ENCODE data around the gene PDZD4. TPM values are rescaled to one million over a fixed set of nuclear protein-coding genes. Genes with fewer than 3 reads are reported as not detected.

Gene PDZD4
- total RNA-seq, 6 experiments from 2014 or later = not detected

- Mint-ChIP-seq H3K4me1 (ENCODE audit: low read depth) (no peaks in the 10 kb centered on the region), H3K4me3 (no peak overlapping the region), H3K9me3 (no peaks in the 10 kb centered on the region), H3K27ac (no peak overlapping the region), H3K36me3 (ENCODE audit: low read depth) (no peaks in the 10 kb centered on the region), H3K27me3 (ENCODE audit: insufficient read depth) (peaks cover 22% of the 10 kb centered on the region)
- DNase-seq = no peak
- TF ChIP-seq CTCF (IDR thresholded peaks at IDR 0.05) = no peak
These were observed 23.5 kb upstream of the PDZD4 start for GRCh38 chrX:153853902-153854267.

GRCh38 chrX:153853180-153853901, 23.0 kb upstream of the PDZD4 start:
- no peak for TF ChIP-seq CTCF (IDR thresholded peaks at IDR 0.05)
- Mint-ChIP-seq H3K4me1 (ENCODE audit: low read depth) (no peaks in the 10 kb centered on the region), H3K27me3 (ENCODE audit: insufficient read depth) (peaks cover 22% of the 10 kb centered on the region), H3K4me3 (no peak overlapping the region), H3K27ac (no peak overlapping the region), H3K9me3 (no peaks in the 10 kb centered on the region), H3K36me3 (ENCODE audit: low read depth) (no peaks in the 10 kb centered on the region)
- DNase-seq = no peak

- Mint-ChIP-seq H3K27ac (no peak overlapping the region), H3K4me1 (ENCODE audit: low read depth) (no peaks in the 10 kb centered on the region), H3K27me3 (ENCODE audit: insufficient read depth) (peaks cover 27% of the 10 kb centered on the region), H3K9me3 (no peaks in the 10 kb centered on the region), H3K36me3 (ENCODE audit: low read depth) (no peaks in the 10 kb centered on the region), H3K4me3 (no peak overlapping the region)
- no peak for DNase-seq
- no peak for TF ChIP-seq CTCF (IDR thresholded peaks at IDR 0.05)
These were observed 21.6 kb upstream of the PDZD4 start for GRCh38 chrX:153851981-153852380.

- TF ChIP-seq CTCF (IDR thresholded peaks at IDR 0.05) = no peak
- no peak overlapping the region for H3K4me3 Mint-ChIP-seq
- H3K27ac Mint-ChIP-seq = no peak overlapping the region
- no peaks in the 10 kb centered on the region for H3K9me3 Mint-ChIP-seq
- no peaks in the 10 kb centered on the region for H3K36me3 Mint-ChIP-seq (ENCODE audit: low read depth)
- H3K4me1 Mint-ChIP-seq (ENCODE audit: low read depth) = no peaks in the 10 kb centered on the region
- no peak for DNase-seq
- peaks cover 27% of the 10 kb centered on the region for H3K27me3 Mint-ChIP-seq (ENCODE audit: insufficient read depth)
These were observed 18.0 kb upstream of the PDZD4 start for GRCh38 chrX:153848325-153848724.

- Mint-ChIP-seq H3K4me3 (no peak overlapping the region), H3K27ac (no peak overlapping the region), H3K9me3 (no peaks in the 10 kb centered on the region), H3K36me3 (ENCODE audit: low read depth) (no peaks in the 10 kb centered on the region), H3K27me3 (ENCODE audit: insufficient read depth) (peaks cover 19% of the 10 kb centered on the region), H3K4me1 (ENCODE audit: low read depth) (no peaks in the 10 kb centered on the region)
- no peak for TF ChIP-seq CTCF (IDR thresholded peaks at IDR 0.05)
- DNase-seq = no peak
These were observed 15.5 kb upstream of the PDZD4 start for GRCh38 chrX:153845842-153846241.
